ENCODE measurements around the gene MAPK1IP1L.
A peak's percentile ranks its signal among the peaks of the same experiment; 100 is the strongest.

Gene MAPK1IP1L

GRCh38 chr14:55094292-55095157, 43.1 kb downstream of the MAPK1IP1L start:
- DNase-seq (ENCODE audit: low read depth in 2 of 3, low spot score in 1 of 3): no peak

DNA sequence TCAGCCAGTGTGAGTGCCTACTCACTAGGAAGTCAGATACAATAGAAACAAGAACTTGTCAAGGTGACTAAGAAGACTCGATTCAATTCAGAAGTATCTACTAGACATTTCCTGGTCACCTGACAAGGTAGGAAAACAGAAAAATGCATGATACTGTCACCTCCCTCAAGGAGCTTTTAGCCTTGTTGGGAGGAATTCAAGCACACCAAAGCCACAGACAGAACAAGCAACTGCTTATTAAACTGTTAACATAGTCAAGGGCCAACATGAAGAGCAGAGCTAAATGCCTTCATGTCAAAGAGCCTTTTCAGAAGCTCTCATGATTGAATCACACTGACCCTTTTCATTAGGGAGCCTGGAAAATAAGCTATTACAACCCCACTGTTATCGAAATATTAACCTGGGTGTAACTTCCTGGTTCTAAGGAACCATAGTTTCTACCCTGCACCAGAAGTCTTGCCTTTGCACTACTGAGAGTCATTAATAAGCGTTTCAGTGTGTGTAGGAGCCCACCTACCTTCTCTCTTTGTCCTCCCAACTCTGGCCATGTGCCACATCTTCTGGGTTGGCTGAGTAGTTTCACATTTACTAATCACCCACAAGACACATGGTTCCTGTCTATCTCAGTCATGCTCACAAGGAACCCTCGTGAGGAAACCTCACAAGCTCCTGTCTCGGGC, 46.6 kb downstream of the MAPK1IP1L start:
- peak; percentile 33 to 54 (median 38) for DNase-seq (ENCODE audit: low read depth in 2 of 3, low spot score in 1 of 3)

GRCh38 chr14:55098561-55098898, 47.1 kb downstream of the MAPK1IP1L start:
- DNase-seq (ENCODE audit: low read depth in 2 of 3, low spot score in 1 of 3): no peak

GRCh38 chr14:55099756-55100155, 48.3 kb downstream of the MAPK1IP1L start:
- no peak for DNase-seq (ENCODE audit: low read depth in 2 of 3, low spot score in 1 of 3)

GRCh38 chr14:55101698-55102097, 50.3 kb downstream of the MAPK1IP1L start:
- DNase-seq (ENCODE audit: low read depth in 2 of 3, low spot score in 1 of 3): no peak

DNA sequence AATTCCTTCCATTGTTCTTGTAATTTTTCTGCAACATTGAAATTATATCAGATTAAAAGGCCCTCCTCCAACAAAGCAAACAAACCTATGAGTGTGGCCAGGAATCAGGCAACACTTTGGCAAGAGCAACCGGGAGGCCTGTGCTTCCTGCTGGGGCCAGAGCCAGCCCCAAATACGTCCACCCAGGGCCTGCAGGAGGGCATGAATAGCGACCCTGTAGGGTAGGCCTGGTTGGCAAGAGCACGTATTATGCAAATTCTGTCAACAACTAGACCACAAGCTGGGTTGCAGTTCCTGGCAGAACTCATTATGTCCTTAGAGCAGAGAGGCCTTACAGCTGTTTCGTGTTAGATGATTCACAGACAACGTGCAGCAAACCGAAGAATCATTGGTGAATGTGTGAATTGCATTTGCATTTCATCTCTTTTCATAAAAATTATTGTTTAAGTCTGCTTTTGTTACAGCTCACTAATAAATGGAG, 50.7 kb downstream of the MAPK1IP1L start:
- peak in 1 of 3 donors; percentile 32 for DNase-seq (ENCODE audit: low read depth in 2 of 3, low spot score in 1 of 3)

- peak in 1 of 3 donors; percentile 45 for DNase-seq (ENCODE audit: low read depth in 2 of 3, low spot score in 1 of 3)
These were observed 51.7 kb downstream of the MAPK1IP1L start for GRCh38 chr14:55103005-55103640.

DNA sequence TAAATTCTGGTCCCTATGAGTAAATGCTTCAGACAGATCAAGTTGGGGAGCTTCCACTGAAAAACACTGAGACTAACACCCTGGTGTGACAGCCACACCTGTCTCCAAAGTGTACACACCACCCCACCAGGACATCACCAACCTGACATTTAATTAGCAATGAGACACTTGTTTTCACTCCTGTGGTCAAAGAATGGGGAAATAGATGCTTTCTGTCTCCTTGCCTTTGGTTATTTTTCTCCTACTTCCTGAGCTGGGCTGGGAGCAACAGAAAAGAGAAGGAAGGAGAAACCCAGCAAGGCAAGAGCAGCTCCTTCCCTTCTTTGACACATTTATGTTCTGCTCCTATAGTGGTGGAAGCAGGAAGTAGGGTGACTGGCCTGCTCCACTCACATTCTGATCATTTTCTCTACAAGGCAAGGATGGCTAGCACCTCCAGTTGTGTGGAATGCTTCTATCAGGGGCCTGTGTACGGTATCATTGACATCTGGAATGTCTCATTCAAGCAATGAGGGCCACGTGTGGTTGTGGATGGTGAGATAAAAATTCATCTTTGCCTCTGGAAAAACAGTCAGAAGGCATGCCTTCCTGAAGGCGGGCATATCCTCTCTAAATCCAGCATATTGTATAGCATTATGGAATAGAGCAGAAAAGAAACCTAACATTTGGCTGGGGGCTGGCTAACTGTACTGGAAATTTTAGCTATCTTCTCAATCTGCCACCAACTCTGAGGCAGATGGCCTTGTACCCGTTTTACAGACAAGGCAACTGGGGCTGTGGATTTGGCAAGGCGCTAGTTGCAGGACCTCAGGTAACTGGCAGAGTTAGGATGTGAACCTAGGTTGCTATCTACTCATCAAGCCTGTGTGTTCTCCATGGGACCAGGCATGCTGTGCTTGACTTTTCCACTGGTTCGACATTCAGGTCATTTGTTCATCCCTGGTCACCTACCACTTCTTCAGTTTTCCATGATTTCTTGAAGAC, 52.8 kb downstream of the MAPK1IP1L start:
- no peak for DNase-seq (ENCODE audit: low read depth in 2 of 3, low spot score in 1 of 3)

- DNase-seq (ENCODE audit: low read depth in 2 of 3, low spot score in 1 of 3): no peak
These were observed 54.5 kb downstream of the MAPK1IP1L start for GRCh38 chr14:55105991-55106390.

DNA sequence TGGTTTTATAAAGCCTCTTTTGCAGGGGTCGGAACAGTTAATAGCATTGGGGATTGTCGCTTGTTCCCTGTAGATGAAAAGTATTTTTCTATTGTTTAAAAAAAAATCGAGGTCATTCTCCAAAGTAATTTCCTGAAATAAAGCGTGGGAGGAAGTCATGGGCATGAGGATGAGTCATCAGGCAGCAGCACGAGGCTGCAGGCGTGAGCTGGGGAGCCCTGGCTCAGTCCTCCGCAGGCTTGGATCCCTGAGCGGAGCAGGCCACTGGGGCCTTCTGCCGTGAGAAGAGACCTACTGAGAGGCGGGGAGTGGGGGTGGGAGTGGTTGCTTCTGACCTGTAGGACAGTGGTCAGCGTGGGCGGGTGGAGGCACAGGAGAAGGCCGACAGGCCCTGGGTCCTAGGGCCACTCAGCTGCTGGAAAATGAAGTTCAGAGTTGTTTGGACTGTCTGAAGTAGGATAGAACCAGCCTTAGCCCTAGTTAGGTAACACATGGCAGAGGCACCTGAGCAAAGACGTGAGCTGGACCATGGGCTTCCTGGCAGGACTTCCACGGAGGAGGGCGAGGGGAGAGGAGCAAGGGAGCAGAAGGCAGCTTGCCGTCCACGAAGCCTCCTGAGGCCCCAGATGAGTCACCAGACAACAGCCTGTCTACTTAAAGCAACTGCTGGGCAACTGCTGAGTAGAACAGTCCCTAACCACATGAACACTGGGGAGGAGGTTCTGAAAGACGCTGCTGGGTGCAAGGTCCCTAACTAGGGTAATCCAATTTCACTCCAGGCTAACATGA, 56.5 kb downstream of the MAPK1IP1L start:
- peak in 1 of 3 donors; percentile 27 for DNase-seq (ENCODE audit: low read depth in 2 of 3, low spot score in 1 of 3)

DNA sequence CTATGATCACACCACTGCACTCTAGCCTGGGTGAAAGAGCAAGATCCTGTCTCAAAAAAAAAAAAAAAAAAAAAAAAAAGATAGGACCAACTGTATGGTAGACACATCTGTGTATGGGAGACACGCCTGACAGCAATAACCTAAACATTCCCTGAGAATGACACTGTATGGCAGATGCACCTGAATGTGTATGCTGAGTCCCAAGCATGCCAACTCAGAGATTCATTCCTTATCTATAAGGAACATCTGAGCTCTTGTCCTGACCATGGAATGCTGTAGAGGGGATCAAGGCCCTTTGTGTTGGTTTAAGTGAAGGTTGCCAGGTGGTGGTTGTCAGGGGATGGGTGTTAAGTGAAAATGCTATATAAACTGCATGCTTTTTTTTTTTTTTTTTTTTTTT, 58.4 kb downstream of the MAPK1IP1L start:
- no peak for DNase-seq (ENCODE audit: low read depth in 2 of 3, low spot score in 1 of 3)

- DNase-seq (ENCODE audit: low read depth in 2 of 3, low spot score in 1 of 3): no peak
These were observed 59.8 kb downstream of the MAPK1IP1L start for GRCh38 chr14:55111122-55111708.

DNA sequence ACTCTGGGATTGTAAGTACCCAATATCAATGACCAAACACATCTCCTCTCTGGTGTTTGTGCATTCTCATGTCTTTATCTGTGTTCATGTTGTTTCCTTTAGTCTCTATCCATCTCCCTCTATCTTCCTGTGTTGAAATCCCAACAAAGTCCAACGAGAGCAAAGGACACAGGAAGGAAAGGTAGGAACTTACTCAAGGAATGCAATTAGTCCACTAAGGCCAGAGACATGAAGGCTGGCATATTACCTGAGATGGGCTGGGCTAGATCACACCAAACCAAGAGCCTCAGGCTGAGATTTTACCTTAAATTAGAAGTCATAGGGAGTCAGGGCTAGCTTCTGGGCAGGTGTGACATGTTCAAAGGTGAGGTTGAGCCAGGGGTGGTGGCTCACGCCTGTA, 63.3 kb downstream of the MAPK1IP1L start:
- DNase-seq (ENCODE audit: low read depth in 2 of 3, low spot score in 1 of 3): no peak

GRCh38 chr14:55115460-55115859, 64.0 kb downstream of the MAPK1IP1L start:
- DNase-seq (ENCODE audit: low read depth in 2 of 3, low spot score in 1 of 3): no peak

DNA sequence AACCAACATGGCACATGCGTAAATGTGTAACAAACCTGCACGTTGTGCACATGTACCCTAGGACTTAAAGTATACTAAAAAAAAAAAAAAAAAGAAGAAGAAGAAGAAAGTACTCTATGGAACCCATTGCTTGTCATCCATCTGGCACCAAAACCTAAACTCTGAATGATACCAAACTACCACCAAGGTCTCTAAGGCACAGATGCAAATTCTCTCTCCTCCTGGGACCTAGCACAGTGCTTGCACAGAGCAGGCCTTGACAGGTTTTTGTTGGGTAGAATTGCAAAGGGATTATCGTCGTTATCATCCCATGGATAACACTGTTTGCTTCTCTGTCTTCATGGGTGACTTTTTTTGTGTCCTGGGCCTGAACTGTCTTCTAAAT, 64.4 kb downstream of the MAPK1IP1L start:
- no peak for DNase-seq (ENCODE audit: low read depth in 2 of 3, low spot score in 1 of 3)

DNA sequence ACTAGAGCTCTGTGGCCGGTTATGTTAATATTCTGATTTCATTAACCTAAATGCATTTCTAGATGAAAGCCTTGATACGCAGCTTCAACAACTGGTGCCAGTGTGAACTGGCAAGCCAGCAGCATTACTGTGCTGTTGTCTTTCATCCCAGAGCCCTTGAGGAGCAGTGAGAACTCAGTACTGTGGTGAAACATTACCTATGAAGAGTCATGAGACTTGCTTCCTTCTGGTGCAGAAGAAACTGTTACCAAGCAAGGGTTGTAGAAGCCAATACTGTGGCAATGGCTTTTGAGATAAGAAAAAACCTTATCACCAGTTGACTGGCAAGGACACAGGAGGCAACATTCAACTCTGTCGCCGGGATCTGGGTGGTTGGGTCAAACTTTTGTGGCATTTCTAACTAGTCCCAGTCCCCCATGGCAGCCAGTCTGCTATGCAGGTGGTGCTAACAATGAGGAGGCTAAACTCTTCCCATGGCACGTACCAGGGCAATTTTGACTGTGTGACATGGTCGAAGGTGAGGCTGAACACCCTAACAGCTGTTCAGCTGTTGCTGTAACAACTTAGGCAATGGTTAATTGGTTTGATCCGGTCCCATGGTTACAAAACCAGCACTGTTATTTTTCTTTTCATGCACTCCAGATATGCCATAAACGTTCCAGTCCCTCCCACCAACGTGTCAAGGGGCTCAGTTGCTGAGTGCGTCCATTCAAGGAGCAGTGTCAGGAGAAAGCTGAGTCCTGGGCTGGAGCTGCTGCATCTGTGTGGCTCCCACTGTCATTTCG, 65.0 kb downstream of the MAPK1IP1L start:
- no peak for DNase-seq (ENCODE audit: low read depth in 2 of 3, low spot score in 1 of 3)

DNA sequence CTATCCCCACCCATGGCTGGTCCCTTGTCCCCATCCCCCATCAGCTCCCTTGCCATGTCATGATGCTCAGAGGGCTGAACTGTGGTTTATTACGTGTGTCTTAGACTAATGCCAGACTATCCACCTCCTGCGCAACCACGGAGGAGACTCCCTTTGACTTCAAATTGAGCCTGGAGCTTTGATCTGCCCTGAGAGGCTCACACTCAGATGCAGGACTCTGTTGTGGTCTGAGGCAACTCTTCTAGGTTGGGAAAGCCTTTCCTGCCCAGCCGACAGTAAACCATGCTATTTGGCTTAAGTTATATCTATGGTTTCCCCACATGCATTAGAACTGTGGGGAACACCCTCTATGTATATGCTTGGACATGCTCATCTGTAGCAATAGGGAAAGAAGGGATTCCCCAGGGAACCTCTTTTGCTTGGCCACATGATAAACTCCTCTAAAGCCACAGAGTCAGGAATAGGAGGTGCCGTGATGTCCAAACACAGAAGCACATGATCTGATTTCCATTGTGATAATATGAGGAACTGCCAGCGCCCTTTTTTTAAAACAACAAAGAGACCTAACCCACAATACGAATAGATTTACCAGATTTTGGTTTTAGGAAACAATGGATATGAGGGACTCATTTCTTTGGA, 66.5 kb downstream of the MAPK1IP1L start:
- DNase-seq (ENCODE audit: low read depth in 2 of 3, low spot score in 1 of 3): no peak

DNA sequence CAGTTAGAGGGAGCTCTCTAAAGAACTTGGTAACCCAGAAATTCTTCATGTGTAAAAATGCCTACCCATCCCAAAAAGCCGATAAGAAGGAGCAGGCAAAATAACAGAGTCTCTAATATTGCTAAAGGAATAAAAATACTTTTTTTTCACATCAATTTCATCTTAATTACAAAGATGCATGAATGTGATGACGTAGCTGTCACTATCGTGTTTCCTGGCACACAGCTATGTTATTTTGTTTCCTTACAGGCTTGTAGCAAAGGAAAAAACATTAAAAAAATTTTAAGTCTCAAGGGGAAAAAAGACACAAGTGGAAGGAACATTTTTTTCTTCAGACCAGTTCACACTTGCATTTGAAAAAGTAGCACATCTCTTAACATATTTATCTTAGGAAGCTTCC, 67.3 kb downstream of the MAPK1IP1L start:
- DNase-seq (ENCODE audit: low read depth in 2 of 3, low spot score in 1 of 3): no peak
